Activated CD8-positive, alpha-beta memory T cell treated with anti-CD3 and anti-CD28 coated beads for 36 hours (primary cell): ENCODE measurements around the gene RUNX3. TPM values are rescaled to one million over a fixed set of nuclear protein-coding genes. Genes with fewer than 3 reads are reported as not detected.
"Not testable (repeated sequence)": the region's sequence is repeated elsewhere in the genome, so short reads cannot be mapped to it uniquely, and the experiment has no call there.

Source experiments
- CTCF ChIA-PET: fragments of 350-600 bp; sonication (Branson Sonifier 250); formaldehyde crosslinking; loops from one replicate; lab custom pipeline; 2021; ENCODE audit warnings: antibody characterized with exemption; lab: Charles Lee
- POLR2A ChIA-PET: fragments of 350-600 bp; sonication (Branson Sonifier 250); formaldehyde crosslinking; loops from one replicate; lab custom pipeline; 2021; ENCODE audit warnings: antibody characterized with exemption; lab: Charles Lee
- total RNA-seq, 2 experiments: library from RNA; stranded (reverse); gene quantifications; one replicate each; pipeline ENCODE4 v1.2.3, GENCODE V29; 2021

The RUNX3 gene
- total RNA-seq, 2 experiments from 2014 or later = 173 to 183 TPM

DNA sequence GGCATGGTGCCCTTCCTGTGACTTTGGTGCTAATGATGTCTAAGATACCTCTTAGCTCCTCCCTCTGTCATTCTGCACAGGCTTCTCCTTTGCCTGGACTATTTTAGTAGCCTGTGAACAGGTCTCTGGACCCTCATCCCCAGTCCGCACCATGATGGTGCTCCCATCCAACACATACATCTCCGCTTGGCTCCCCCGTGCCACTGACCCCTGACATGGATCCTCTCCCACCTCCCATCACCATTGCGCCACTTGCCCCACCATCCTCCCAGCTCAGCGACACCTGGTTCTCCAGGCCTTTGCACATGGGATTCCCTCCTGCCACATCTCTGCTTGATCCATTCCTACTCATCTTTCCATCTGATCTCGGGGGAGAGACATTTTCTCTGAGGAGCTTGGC, 33.9 kb downstream of the RUNX3 start:
- POLR2A ChIA-PET = interaction anchor here (0.8 kb wide), 1 partner anchor 10 kb away, joined by 3 read pairs; no protein-coding TSS in a partner anchor
- CTCF ChIA-PET = interaction anchor here (1.5 to 1.9 kb wide), 2 partner anchors 204 to 208 kb away, joined by 3 to 4 read pairs; no protein-coding TSS in a partner anchor

DNA sequence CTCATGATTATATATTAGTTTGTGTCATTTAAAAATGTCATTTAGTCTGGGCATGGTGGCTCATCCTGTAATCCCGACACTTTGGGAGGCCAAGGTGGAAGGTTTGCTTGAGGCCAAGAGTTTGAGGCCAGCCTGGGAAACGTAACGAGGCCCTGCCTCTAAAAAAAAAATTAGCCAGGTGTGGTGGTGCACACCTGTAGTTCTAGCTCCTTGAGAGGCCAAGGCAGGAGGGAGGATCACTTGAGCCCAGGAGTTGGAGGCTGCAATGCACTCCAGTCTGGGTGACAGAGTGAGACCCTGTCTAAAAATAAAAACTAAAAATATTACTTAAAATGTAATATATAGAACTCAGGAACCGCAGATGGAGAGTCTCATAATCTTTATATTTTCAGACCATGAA, 34.6 kb downstream of the RUNX3 start:
- ChIA-PET CTCF (interaction anchor here (1.5 kb wide), 1 partner anchor 207 kb away, joined by 3 read pairs; no protein-coding TSS in a partner anchor), POLR2A (no interaction called here)

DNA sequence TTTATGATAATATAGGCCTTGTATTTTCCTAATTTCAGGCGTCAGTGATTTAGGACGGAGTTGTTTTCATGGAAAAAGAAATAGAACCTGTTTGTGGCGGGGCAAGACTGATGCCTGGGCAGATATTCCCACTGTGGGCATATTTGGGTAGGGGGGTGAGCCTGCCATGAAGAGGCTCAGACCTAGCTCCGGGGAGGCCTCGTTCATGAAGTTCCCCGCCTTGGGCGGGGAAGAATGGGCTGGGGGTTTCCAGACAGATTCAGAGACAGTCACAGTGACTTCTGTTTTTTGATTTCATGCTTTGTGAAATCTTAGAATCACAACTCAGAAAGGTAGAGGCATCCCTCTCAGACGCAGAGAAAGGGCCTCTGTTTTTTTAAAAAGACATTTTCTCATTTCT, 36.1 kb downstream of the RUNX3 start:
- ChIA-PET POLR2A (no interaction called here), CTCF (no interaction called here)

- CTCF ChIA-PET = no interaction called here
- POLR2A ChIA-PET = no interaction called here
These were observed 36.6 kb downstream of the RUNX3 start for GRCh38 chr1:24893431-24893830.

DNA sequence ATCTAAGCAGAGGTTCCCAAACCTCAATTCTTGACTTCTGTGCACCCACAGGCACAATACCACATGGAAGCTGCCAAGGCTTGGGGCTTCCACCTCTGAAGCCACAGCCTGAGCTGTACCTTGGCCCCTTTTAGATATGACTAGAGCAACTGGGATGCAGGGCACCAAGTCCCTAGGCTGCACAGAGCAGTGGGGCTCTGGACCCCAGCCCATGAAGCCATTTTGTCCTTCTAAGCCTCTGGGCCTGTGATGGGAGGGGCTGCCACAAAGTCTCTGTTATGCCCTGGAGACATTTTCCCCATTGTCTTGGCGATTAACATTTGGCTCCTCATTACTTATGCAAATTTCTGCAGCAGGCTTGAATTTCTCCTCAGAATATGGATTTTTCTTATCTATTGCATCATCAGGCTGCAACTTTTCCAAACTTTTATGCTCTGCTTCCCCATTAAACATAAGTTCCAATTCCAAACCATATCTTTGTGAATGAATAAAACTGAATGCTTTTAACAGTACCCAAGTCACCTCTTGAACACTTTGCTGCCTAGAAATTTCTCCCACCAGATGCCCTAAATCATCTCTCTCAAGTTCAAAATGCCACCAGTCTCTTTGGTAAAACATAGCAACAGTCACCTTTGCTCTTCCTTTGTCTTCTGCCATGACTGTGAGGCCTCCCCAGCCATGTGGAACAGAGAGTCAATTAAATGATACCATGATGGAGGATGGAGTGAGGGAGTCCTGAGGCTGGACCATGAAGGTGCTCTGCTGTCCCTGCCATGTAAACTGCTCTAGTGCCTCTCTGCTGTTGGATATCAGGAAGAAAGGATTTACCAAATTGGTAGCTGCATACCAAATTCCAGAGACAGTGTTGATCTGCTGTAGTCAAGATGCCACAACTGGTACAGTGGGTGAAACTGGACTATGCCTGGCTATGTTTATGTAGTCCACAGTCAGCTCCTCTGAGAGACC, 37.6 kb downstream of the RUNX3 start:
- POLR2A ChIA-PET = no interaction called here
- CTCF ChIA-PET = interaction anchor here (0.7 kb wide), 1 partner anchor 43 kb away, joined by 4 read pairs; no protein-coding TSS in a partner anchor

- CTCF ChIA-PET, POLR2A ChIA-PET: not testable (repeated sequence)
These were observed 38.7 kb downstream of the RUNX3 start for GRCh38 chr1:24891367-24891766.

DNA sequence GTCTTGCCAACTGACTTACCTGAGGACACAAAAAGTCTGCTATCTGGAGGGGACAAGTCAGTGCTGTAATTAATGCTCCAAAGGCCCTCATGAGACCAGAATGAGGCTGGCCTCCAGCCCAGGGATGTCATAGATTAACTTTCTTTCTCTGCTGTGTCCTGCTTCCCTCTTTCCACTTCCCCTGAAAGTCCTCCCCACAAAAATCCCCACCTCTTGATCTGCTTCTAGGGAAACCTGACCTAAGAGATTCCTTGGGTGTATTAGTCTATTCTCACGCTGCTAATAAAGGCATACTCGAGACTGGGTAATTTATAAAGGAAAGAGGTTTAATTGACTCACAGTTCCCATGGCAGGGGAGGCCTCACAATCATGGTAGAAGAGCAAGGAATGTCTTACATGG, 39.2 kb downstream of the RUNX3 start:
- CTCF ChIA-PET = no interaction called here

DNA sequence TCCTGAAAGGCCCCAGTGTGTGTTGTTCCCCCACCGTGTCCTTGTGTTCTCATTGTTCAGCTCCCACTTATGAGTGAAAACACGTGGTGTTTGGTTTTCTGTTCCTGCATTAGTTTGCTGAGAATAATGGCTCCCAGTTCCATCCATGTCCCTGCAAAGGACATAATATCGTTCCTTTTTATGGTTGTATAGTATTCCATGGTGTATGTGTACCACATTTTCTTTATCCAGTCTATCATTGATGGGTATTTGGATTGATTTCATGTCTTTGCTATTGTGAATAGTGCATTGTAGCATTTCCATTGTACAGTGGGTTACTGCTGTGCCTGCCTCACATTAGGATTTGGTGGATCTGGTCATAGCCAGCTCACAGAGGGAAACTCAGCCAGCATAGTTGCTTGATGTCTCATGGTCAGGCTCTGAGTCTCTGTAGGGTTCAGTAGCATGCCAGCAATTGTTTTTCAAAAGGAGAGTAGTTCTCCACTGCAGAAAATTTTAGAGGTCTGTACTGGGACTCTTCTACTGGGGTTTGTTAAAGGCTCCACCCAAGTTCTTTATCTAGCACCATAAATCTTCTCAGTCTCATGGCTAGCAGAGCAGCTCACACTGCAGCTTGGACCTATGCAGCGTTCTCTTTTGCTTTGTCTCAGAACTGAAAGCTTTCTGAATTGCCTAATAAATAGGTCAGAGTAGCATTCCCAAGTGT, 41.0 kb downstream of the RUNX3 start:
- ChIA-PET CTCF (no interaction called here), POLR2A (no interaction called here)

More for the DNA sequence above, 39.2 kb downstream of the RUNX3 start:
- POLR2A ChIA-PET = no interaction called here

DNA sequence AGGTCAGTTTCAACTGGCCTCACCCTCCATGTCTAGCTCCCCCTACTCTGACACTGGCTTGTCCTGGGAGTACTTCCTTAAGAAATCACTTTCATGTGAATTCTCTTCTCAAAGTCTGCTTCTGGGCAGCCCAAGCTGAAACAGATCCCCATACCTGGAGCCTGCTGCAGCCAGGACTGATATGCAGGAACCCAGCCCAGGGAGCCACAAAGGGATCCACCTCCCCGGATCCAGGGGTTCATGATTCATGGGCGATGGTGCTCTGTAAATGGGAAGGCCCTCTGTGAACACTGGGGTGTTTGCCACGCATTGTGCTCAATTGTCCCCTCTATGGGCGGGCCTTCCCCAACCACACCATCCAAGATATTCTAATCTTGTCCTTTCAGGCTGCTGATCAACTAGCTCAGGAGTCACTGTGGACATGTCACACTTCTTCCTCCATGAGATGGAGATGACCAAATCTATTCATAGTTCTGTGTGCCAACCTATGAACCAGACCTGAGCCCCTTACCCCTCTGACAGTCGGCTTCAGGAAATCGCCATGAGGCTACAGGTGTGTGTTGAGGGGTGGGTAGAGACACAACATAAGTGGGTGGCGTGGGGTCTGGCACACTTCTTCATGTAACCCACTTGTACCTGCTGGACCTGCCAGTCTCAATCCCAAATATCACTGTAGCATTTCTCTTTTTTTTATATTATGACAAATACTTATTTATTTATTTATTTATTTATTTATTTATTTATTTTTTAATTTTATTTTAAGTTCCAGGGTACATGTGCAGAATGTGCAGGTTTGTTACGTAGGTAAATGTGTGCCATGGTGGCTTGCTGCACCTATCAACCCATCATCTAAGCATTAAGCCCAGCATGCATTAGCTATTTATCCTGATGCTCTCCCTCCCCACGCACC, 41.8 kb downstream of the RUNX3 start:
- ChIA-PET POLR2A (no interaction called here), CTCF (no interaction called here)

DNA sequence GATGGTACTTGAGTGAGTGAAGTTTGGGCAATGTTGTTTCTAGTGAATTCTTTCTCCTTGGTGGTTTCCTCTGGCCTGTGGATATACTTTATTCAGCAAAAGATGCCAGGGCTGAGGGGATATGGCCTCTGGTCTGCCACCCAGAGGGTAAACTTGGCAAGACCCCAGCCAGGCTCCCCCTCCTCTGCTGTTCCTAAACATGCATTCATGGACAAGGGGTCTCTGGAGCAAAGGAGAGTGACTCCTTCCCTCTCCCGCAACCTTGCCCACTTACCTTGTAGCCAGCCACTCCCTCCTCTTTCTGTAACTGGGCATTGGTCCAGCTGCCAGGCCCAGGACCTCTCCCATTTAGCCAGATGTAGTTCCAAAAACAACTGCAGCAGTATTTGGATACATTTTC, 43.8 kb downstream of the RUNX3 start:
- ChIA-PET POLR2A (no interaction called here), CTCF (no interaction called here)

DNA sequence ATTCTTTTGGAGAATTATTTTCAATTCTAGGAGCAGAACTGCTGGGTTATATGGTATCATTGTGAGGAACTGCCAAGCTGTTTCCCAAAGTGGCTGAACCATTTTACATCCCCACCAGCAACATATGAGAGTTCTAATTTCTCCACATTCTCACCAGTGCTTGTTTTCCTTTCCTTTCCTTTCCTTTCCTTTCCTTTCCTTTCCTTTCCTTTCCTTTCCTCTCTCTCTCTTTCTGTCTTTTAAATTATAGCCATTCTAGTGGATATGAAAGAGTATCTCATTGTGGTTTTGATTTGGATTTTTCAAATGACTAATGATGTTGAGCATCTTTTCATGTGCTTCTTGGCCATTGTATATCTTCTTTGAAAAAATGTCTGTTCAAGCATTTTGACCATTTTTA, 45.3 kb downstream of the RUNX3 start:
- ChIA-PET POLR2A (no interaction called here), CTCF (no interaction called here)

- CTCF ChIA-PET = no interaction called here
- POLR2A ChIA-PET = no interaction called here
These were observed 49.0 kb downstream of the RUNX3 start for GRCh38 chr1:24881034-24881433.

DNA sequence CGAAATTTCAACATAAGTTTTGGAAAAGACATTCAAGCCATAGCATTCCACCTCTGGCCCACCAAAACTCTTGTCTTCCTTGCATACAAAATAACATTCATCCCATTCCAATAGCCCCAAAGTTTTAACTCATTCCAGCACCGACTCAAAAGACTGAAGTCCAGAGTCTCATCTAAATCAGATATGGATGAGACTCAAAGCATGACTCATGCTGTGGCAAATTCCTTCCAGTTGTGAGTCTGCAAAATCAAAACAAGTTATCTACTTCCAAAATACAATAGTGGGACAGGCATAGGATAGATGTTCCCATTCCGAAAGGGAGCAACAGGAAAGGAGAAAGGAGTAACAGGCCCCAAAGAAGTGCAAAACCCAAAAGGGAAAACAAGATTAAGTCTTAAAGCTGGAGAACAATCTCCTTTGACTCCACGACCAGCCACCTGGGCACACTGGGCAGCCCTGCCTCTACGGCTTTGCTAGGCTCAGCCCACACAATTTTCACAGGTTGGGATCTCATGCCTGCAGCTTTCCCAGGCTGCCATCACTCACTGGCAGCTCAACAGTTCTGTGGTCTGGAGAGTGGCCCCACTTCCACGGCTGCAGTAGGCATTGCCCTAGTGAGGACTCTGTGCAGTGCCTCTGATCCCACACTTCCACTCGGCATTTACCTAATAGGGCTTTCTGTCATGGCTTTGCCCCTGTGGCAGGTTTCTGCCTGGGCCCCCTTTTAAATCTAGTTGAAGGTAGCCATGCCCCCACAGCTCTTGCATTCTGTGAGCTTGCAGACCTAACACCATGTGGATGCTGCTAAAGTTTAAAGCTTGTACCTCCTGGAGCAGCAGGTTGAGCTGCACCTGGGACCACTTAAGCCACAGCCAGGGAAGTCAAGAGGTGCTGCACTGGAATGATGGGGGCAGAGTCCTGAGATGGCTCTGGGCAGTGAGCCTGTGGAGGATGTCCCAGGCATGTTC, 51.0 kb downstream of the RUNX3 start:
- CTCF ChIA-PET = interaction anchor here (0.6 kb wide), 2 partner anchors 319 to 641 kb away, joined by 3 to 4 read pairs; no protein-coding TSS in a partner anchor
- POLR2A ChIA-PET = no interaction called here

DNA sequence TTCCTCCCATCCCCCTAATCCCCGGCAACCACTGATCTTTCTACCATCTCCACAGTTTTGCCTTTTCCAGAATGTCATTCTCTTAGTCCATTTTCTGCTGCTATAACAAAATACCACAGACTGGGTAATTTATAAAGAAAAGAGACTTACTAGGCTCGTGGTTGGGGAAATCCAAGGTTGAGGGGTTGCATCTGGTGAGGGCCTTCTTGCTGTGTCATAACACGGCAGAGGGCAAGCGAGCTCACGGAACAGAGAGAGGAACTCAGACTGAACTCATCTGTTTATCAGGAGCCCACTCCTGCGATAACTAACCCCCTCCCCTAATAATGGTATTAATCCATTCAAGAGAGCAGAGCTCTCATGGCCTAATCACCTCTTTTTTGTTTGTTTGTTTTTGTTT, 52.0 kb downstream of the RUNX3 start:
- ChIA-PET POLR2A (no interaction called here), CTCF (no interaction called here)

- CTCF ChIA-PET = no interaction called here
- POLR2A ChIA-PET = no interaction called here
These were observed 54.0 kb downstream of the RUNX3 start for GRCh38 chr1:24875991-24876506.

GRCh38 chr1:24875257-24875656, 54.8 kb downstream of the RUNX3 start:
- ChIA-PET POLR2A (no interaction called here), CTCF (interaction anchor here (1.8 kb wide), 1 partner anchor 27 kb away, joined by 7 read pairs; no protein-coding TSS in a partner anchor)

- POLR2A ChIA-PET = no interaction called here
- CTCF ChIA-PET = interaction anchor here (1.8 kb wide), 1 partner anchor 27 kb away, joined by 7 read pairs; no protein-coding TSS in a partner anchor
These were observed 55.4 kb downstream of the RUNX3 start for GRCh38 chr1:24874611-24875234.
